ENCODE results near the gene CADM4. TPM values are rescaled to one million over a fixed set of nuclear protein-coding genes. Genes with fewer than 3 reads are reported as not detected.
"Not testable (repeated sequence)": the region's sequence is repeated elsewhere in the genome, so short reads cannot be mapped to it uniquely, and the experiment has no call there.

Gene CADM4
- total RNA-seq, 1 donor from 2014 or later, result 71.6 TPM

GRCh38 chr19:43589678-43590077 lies 50.0 kb downstream of the CADM4 start:
- H3K4me1 Mint-ChIP-seq (ENCODE audit: low read depth), result peaks cover 9% of the 10 kb centered on the region
- H3K27me3 Mint-ChIP-seq, result no peaks in the 10 kb centered on the region
- DNase-seq (ENCODE audit: low spot score, unreplicated experiment), result no peak
- H3K9me3 Mint-ChIP-seq (ENCODE audit: low read depth), result no peaks in the 10 kb centered on the region
- H3K36me3 Mint-ChIP-seq (ENCODE audit: insufficient read depth), result peaks cover 25% of the 10 kb centered on the region
- TF ChIP-seq CTCF (IDR thresholded peaks at IDR 0.05; ENCODE audit: unreplicated experiment), result no peak
- H3K4me3 Mint-ChIP-seq (ENCODE audit: low read depth), result no peak overlapping the region
- peak overlapping the region; percentile 2 for H3K27ac Mint-ChIP-seq

GRCh38 chr19:43589277-43589676 lies 50.4 kb downstream of the CADM4 start:
- peaks cover 9% of the 10 kb centered on the region for H3K4me1 Mint-ChIP-seq (ENCODE audit: low read depth)
- peaks cover 25% of the 10 kb centered on the region for H3K36me3 Mint-ChIP-seq (ENCODE audit: insufficient read depth)
- no peak for DNase-seq (ENCODE audit: low spot score, unreplicated experiment)
- no peak overlapping the region for H3K4me3 Mint-ChIP-seq (ENCODE audit: low read depth)
- no peaks in the 10 kb centered on the region for H3K9me3 Mint-ChIP-seq (ENCODE audit: low read depth)
- no peak overlapping the region for H3K27ac Mint-ChIP-seq
- H3K27me3 Mint-ChIP-seq, result no peaks in the 10 kb centered on the region
- TF ChIP-seq CTCF (IDR thresholded peaks at IDR 0.05; ENCODE audit: unreplicated experiment), result no peak

GRCh38 chr19:43587029-43587428 lies 52.6 kb downstream of the CADM4 start:
- not testable (repeated sequence) for DNase-seq (ENCODE audit: low spot score, unreplicated experiment); H3K4me3 Mint-ChIP-seq (ENCODE audit: low read depth); H3K9me3 Mint-ChIP-seq (ENCODE audit: low read depth); H3K27ac Mint-ChIP-seq; H3K4me1 Mint-ChIP-seq (ENCODE audit: low read depth); H3K27me3 Mint-ChIP-seq
- peaks cover 16% of the 10 kb centered on the region for H3K36me3 Mint-ChIP-seq (ENCODE audit: insufficient read depth)

- no peak for DNase-seq (ENCODE audit: low spot score, unreplicated experiment)
- no peak for TF ChIP-seq CTCF (IDR thresholded peaks at IDR 0.05; ENCODE audit: unreplicated experiment)
- H3K4me3 Mint-ChIP-seq (ENCODE audit: low read depth), result no peak overlapping the region
- H3K36me3 Mint-ChIP-seq (ENCODE audit: insufficient read depth), result peaks cover 16% of the 10 kb centered on the region
- no peak overlapping the region for H3K27ac Mint-ChIP-seq
- H3K9me3 Mint-ChIP-seq (ENCODE audit: low read depth), result no peaks in the 10 kb centered on the region
- peaks cover 6% of the 10 kb centered on the region for H3K4me1 Mint-ChIP-seq (ENCODE audit: low read depth)
- H3K27me3 Mint-ChIP-seq, result no peaks in the 10 kb centered on the region
Measured at GRCh38 chr19:43586346-43586745, 53.3 kb downstream of the CADM4 start.

- Mint-ChIP-seq H3K27ac (peak overlapping the region; percentile 38), H3K27me3 (no peaks in the 10 kb centered on the region), H3K36me3 (ENCODE audit: insufficient read depth) (peaks cover 10% of the 10 kb centered on the region), H3K4me3 (ENCODE audit: low read depth) (no peak overlapping the region), H3K4me1 (ENCODE audit: low read depth) (peaks cover 12% of the 10 kb centered on the region), H3K9me3 (ENCODE audit: low read depth) (no peaks in the 10 kb centered on the region)
- DNase-seq (ENCODE audit: low spot score, unreplicated experiment), result no peak
- no peak for TF ChIP-seq CTCF (IDR thresholded peaks at IDR 0.05; ENCODE audit: unreplicated experiment)
Measured at GRCh38 chr19:43584484-43584883, 55.2 kb downstream of the CADM4 start.

- DNase-seq (ENCODE audit: low spot score, unreplicated experiment), result no peak
- Mint-ChIP-seq H3K27me3 (no peaks in the 10 kb centered on the region), H3K36me3 (ENCODE audit: insufficient read depth) (peaks cover 8% of the 10 kb centered on the region), H3K9me3 (ENCODE audit: low read depth) (no peaks in the 10 kb centered on the region), H3K4me3 (ENCODE audit: low read depth) (no peak overlapping the region), H3K27ac (no peak overlapping the region), H3K4me1 (ENCODE audit: low read depth) (peaks cover 16% of the 10 kb centered on the region)
- no peak for TF ChIP-seq CTCF (IDR thresholded peaks at IDR 0.05; ENCODE audit: unreplicated experiment)
Measured at GRCh38 chr19:43582495-43582894, 57.2 kb downstream of the CADM4 start.

All from progenitor cell of endocrine pancreas (in vitro differentiated cells).